PFSK-1 (cell line): ENCODE measurements around the gene CBL.

ENCODE experiments used
- FOXP2 ChIP-seq: optimal IDR thresholded peaks from 2 replicates; pipeline ENCODE3; 2011; ENCODE audit warnings: borderline replicate concordance, control low read depth, inconsistent platforms; ENCODE audit not compliant: insufficient read depth; ENCODE audit errors: extremely low read length, extremely low read depth
- POLR2AphosphoS5 ChIP-seq: IDR thresholded peaks from 2 replicates; pipeline ENCODE4 v1.6.1; 2012; ENCODE audit warnings: low read depth, mild to moderate bottlenecking, control low read depth, low read length, moderate library complexity
- REST ChIP-seq, 2 experiments: IDR thresholded peaks; 2 replicates each; pipeline versions ENCODE4 v1.6.1 to v1.8.0; 2011 to 2012; ENCODE audit warnings: low read depth in 2 of 2, low read length in 2 of 2, control low read depth in 1 of 2, inconsistent platforms in 1 of 2, mild to moderate bottlenecking in 1 of 2, moderate library complexity in 1 of 2; ENCODE audit not compliant: insufficient read depth in 1 of 2
- SIN3A ChIP-seq: IDR thresholded peaks from 2 replicates; pipeline ENCODE4 v1.6.1; 2012; ENCODE audit warnings: mild to moderate bottlenecking, low read length, moderate library complexity, borderline replicate concordance; ENCODE audit not compliant: insufficient read depth
- TAF1 ChIP-seq: IDR thresholded peaks from 2 replicates; pipeline ENCODE4 v1.6.1; 2012; ENCODE audit warnings: low read length, control low read depth, borderline replicate concordance; ENCODE audit not compliant: insufficient read depth

Gene CBL

DNA sequence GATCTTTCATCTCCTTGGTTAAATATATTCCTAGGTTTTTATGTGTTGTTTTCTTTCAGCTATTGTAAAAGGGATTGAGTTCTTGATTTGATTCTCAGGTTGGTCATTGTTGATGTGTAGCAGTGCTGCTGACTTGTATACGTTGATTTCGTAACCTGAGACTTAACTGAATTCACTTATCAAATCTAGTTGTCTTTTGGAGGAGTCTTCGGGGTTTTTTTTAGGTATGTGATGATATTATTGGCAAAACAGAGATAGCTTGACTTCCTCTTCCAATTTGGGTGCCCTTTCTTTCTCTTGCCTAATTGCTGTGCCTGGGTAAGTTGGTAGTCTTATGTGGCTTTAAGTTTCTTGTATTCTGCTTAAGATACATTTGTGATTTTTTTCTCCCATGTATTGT lies 52.8 kb downstream of the CBL start:
- no peak for TF ChIP-seq SIN3A
- TF ChIP-seq TAF1 = no peak
- no peak for TF ChIP-seq REST (IDR thresholded peaks at IDR 0.05; ENCODE audit: insufficient read depth in 1 of 2, low read depth in 2 of 2, low read length in 2 of 2)
- TF ChIP-seq POLR2AphosphoS5 = no peak
- TF ChIP-seq FOXP2 = no peak

DNA sequence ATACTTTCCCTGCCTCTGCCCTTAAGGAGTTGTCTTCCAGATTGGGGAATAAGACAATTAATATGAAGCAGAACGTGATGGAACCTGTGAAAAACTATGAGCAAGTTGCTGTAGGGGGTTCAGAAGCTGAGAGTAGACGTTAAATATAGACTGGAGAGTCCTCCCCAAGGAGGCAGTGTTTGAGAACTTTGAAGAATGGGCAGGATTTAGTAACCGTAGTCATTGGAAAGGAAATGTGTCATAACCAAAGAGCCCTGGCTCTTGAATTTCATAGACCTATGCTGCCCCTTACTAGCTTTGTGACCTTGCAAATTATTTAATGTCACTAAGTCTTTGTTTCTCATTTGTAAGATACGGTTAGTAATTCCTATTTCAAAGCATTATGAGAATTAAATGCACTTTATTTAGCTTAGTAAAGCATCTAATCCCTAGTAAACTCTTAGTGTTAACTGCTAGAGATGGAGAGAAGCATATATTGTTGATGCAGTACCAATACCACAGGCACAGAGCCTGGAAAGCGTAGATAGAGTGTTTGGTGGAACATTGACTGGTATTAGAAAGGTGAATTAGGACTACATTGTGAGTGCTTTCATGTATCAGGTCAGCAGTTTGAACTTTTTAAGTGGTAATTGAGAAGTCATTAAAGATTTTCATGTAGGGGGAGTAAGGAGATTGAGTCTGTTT lies 56.7 kb downstream of the CBL start:
- TF ChIP-seq TAF1 (no peak), POLR2AphosphoS5 (no peak), SIN3A (no peak), REST (IDR thresholded peaks at IDR 0.05; ENCODE audit: insufficient read depth in 1 of 2, low read depth in 2 of 2, low read length in 2 of 2) (no peak)

DNA sequence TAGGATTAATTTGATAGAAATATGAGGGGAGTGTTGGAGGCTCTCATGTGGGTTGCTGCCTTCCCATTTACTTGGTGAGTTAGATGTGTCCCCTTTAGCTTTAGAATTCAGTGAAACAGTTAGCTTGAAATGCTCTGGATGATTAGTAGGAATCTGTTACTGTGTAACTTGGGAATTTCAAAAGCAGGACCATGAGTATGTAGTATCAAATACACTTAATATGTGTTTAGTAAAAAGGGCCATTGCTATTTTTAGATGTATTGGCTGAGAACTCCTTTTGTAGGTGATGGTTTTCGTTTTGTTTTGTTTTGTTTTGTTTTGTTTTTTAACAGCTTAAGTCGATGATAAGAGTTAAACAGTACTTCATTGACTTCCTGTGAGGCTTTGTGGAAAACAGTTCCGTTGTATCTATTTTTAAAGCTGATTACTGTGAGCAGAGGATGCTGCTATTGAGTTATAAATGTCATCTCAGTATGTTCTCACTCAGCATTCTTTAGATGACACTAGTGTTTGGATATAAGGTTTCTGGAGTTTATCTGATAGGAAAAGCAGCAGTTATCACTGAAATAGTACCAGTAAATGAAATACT lies 57.3 kb downstream of the CBL start:
- TF ChIP-seq FOXP2 (no peak), SIN3A (no peak), POLR2AphosphoS5 (no peak), TAF1 (no peak), REST (IDR thresholded peaks at IDR 0.05; ENCODE audit: insufficient read depth in 1 of 2, low read depth in 2 of 2, low read length in 2 of 2) (no peak)

- TF ChIP-seq POLR2AphosphoS5 (no peak), SIN3A (no peak), REST (IDR thresholded peaks at IDR 0.05; ENCODE audit: insufficient read depth in 1 of 2, low read depth in 2 of 2, low read length in 2 of 2) (no peak), TAF1 (no peak)
These were observed 59.9 kb downstream of the CBL start for GRCh38 chr11:119266063-119266462.
